SK-N-SH treated with all-trans-retinoic acid at 6 μM for 48 hours (cell line): ENCODE data around the gene PEX10.

Source experiments
- ARNTL ChIP-seq: fragments of 450-650 bp; formaldehyde crosslinking; IDR thresholded peaks from 2 replicates; pipeline ENCODE4 v1.5.0; 2020; ENCODE audit warnings: low read depth, mild to moderate bottlenecking, moderate library complexity, borderline replicate concordance
- ESRRG ChIP-seq: fragments of 250-450 bp; sonication (Bioruptor Pico); IDR thresholded peaks from 2 replicates; pipeline ENCODE4 v1.6.1; 2021; ENCODE audit warnings: mild to moderate bottlenecking
- GLIS3 ChIP-seq: fragments of 250-450 bp; sonication (Bioruptor Pico); IDR thresholded peaks from 2 replicates; pipeline ENCODE4 v1.5.0; 2020; ENCODE audit warnings: mild to moderate bottlenecking, moderate library complexity
- TOX ChIP-seq: fragments of 250-450 bp; sonication (Bioruptor Pico); IDR thresholded peaks from 2 replicates; pipeline ENCODE4 v1.8.0; 2021; ENCODE audit warnings: mild to moderate bottlenecking, moderate library complexity, borderline replicate concordance
- TF ChIP-seq, protein P1 (sequence below): fragments of 250-450 bp; sonication (Bioruptor Pico); IDR thresholded peaks from 2 replicates; pipeline ENCODE4 v1.8.0; 2021; ENCODE audit warnings: low read depth, mild to moderate bottlenecking, moderate library complexity, borderline replicate concordance

DNA sequence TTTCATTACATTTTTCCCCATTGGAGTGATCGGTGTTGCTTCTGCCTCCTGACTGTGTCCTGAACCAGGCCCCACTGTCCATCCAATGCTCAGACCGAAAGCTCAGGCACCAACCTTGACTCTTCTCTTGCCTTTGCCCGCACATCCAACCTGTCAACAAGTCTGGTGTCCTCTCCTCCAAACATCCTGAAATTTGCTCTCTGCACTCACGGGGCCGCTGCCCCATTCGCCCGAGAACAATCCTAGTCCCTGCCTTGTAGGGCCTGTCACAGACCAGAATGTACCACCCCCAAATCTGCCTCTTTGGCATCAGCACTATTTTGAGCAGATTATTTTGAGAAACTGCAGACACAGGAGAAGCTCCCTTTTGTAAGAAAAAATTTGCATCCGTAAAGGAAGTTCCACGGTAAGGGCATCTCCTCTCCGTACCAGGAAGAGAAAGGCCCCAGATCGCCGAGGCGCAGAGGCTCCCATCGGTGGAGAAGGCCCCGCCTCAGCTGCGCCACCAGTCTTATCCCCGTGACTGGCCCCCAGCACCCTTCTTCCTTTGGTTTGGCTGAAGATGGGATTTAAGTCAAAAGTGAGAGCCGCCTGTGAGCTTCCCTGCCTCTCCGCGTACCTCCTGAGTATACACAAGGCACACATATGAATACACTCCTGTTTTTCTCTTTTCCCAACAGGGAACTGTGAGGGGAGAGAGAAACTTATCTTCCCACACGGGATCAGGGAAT is 28.1 kb downstream of the PEX10 start:
- TF ChIP-seq, protein P1, sequence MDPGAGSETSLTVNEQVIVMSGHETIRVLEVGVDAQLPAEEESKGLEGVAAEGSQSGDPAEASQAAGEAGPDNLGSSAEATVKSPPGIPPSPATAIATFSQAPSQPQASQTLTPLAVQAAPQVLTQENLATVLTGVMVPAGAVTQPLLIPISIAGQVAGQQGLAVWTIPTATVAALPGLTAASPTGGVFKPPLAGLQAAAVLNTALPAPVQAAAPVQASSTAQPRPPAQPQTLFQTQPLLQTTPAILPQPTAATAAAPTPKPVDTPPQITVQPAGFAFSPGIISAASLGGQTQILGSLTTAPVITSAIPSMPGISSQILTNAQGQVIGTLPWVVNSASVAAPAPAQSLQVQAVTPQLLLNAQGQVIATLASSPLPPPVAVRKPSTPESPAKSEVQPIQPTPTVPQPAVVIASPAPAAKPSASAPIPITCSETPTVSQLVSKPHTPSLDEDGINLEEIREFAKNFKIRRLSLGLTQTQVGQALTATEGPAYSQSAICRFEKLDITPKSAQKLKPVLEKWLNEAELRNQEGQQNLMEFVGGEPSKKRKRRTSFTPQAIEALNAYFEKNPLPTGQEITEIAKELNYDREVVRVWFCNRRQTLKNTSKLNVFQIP, result no peak
- TF ChIP-seq ARNTL (CRISPR knock-in tag) (no peak), TOX (CRISPR knock-in tag) (no peak), GLIS3 (no peak), ESRRG (CRISPR knock-in tag) (no peak)
